ENCODE data around the gene POTEG. TPM values are rescaled to one million over a fixed set of nuclear protein-coding genes. Genes with fewer than 3 reads are reported as not detected.
"Not testable (repeated sequence)": the region's sequence is repeated elsewhere in the genome, so short reads cannot be mapped to it uniquely, and the experiment has no call there.

The POTEG gene
- polyA plus RNA-seq (ENCODE audit: insufficient read depth in 1 of 5, insufficient read length in 5 of 5, low replicate concordance in 1 of 5) = under 1 TPM in 3 of 5 donors, not detected in 2; 0.06 to 0.12 (median 0.09) TPM
- long read RNA-seq, donor 1 = 0 reads
- long read RNA-seq, donor 2 = 0 reads
- long read RNA-seq, donor 3 = 0 reads
- long read RNA-seq, donor 4 = 0 reads
- long read RNA-seq, donor 5 = 0 reads
- long read RNA-seq, donor 6 = 0 reads
- long read RNA-seq, donor 7 = 0 reads
- long read RNA-seq, donor 8 = 0 reads

- not testable (repeated sequence) for DNase-seq
These were observed at the start of gene POTEG for GRCh38 chr14:19434241-19434640. Gene POTEG, minus strand, starts transcription at chr14:19434341. Its CDS starts 52 bp downstream, at chr14:19434289.

- DNase-seq = not testable (repeated sequence)
These were observed 48.0 kb upstream of the POTEG start for GRCh38 chr14:19482093-19482492.

GRCh38 chr14:19481421-19481820, 47.3 kb upstream of the POTEG start:
- DNase-seq = not testable (repeated sequence)

- not testable (repeated sequence) for DNase-seq
These were observed 46.4 kb upstream of the POTEG start for GRCh38 chr14:19480491-19480890.

- not testable (repeated sequence) for DNase-seq
These were observed 11.6 kb upstream of the POTEG start for GRCh38 chr14:19445761-19446160.

GRCh38 chr14:19439826-19440225, 5.7 kb upstream of the POTEG start:
- DNase-seq = not testable (repeated sequence)

- DNase-seq = not testable (repeated sequence)
These were observed 5.1 kb upstream of the POTEG start for GRCh38 chr14:19439219-19439618.

- DNase-seq = not testable (repeated sequence)
These were observed 2.9 kb upstream of the POTEG start for GRCh38 chr14:19437126-19437443.

GRCh38 chr14:19436311-19437125, 2.4 kb upstream of the POTEG start:
- DNase-seq = not testable (repeated sequence)

GRCh38 chr14:19435852-19436251, 1.7 kb upstream of the POTEG start:
- not testable (repeated sequence) for DNase-seq

- DNase-seq = not testable (repeated sequence)
These were observed 750 bp upstream of the POTEG start for GRCh38 chr14:19434891-19435290.

- DNase-seq = not testable (repeated sequence)
These were observed 376 bp downstream of the POTEG start for GRCh38 chr14:19433765-19434164.

- not testable (repeated sequence) for DNase-seq
These were observed 25.6 kb downstream of the POTEG start for GRCh38 chr14:19408519-19408918.

GRCh38 chr14:19402097-19402496, 32.0 kb downstream of the POTEG start:
- not testable (repeated sequence) for DNase-seq

- DNase-seq = not testable (repeated sequence)
These were observed 39.4 kb downstream of the POTEG start for GRCh38 chr14:19394727-19395126.

- DNase-seq = not testable (repeated sequence)
These were observed 43.9 kb downstream of the POTEG start for GRCh38 chr14:19390230-19390629.

- DNase-seq = not testable (repeated sequence)
These were observed 45.4 kb downstream of the POTEG start for GRCh38 chr14:19388741-19389140.

- DNase-seq = not testable (repeated sequence)
These were observed 47.1 kb downstream of the POTEG start for GRCh38 chr14:19386996-19387395.

- DNase-seq = not testable (repeated sequence)
These were observed 47.8 kb downstream of the POTEG start for GRCh38 chr14:19386309-19386708.

GRCh38 chr14:19384088-19384781, 49.9 kb downstream of the POTEG start:
- not testable (repeated sequence) for DNase-seq

- not testable (repeated sequence) for DNase-seq
These were observed 51.0 kb downstream of the POTEG start for GRCh38 chr14:19383008-19383584.

GRCh38 chr14:19380137-19380536, 54.0 kb downstream of the POTEG start:
- not testable (repeated sequence) for DNase-seq
